IMR-90 (cell line): ENCODE measurements around the gene SATB2. TPM values are rescaled to one million over a fixed set of nuclear protein-coding genes. Genes with fewer than 3 reads are reported as not detected.

Source experiments
- ATAC-seq: fragments of 200-7000 bp; cut with Tn5 transposase; 2 replicates; pipeline ENCODE4 v1.9.1; 2020; ENCODE audit warnings: low read depth, mild to moderate bottlenecking, moderate library complexity
- BruUV-seq: library from RNA; stranded (reverse); fragments of 400-500 nt; replicated peaks from 2 replicates; lab custom pipeline; 2021; lab: Mats Ljungman, UMichigan
- CTCF ChIA-PET: fragments of 300-600 bp; formaldehyde crosslinking; extraction: SDS; loops from one replicate; lab custom pipeline; 2021; ENCODE audit warnings: antibody characterized with exemption; lab: Yijun Ruan, JAX
- POLR2A ChIA-PET: fragments of 300-600 bp; sonication (Branson Sonifier 250); formaldehyde crosslinking; loops from one replicate; lab custom pipeline; 2022; ENCODE audit warnings: antibody characterized with exemption; ENCODE audit not compliant: unreplicated experiment; lab: Charles Lee
- DNase-seq: peaks from one replicate; pipeline ENCODE4 v3.0.0; 2013
- H2AFZ ChIP-seq: replicated peaks from 2 replicates; pipeline ENCODE3; 2013; ENCODE audit warnings: low read length, mild to moderate bottlenecking; ENCODE audit not compliant: poor library complexity
- H2AK5ac ChIP-seq: 2 replicates; pipeline ENCODE4 v1.6.1; 2013; ENCODE audit warnings: low read depth, low read length, inconsistent platforms
- H2AK9ac ChIP-seq: replicated peaks from 2 replicates; pipeline ENCODE3; 2013; ENCODE audit warnings: mild to moderate bottlenecking, low read depth, low read length, moderate library complexity; ENCODE audit not compliant: poor library complexity
- H2BK120ac ChIP-seq: 2 replicates; pipeline ENCODE4 v1.6.1; 2013; ENCODE audit warnings: low read depth, low read length, inconsistent platforms
- H2BK15ac ChIP-seq: 3 replicates; pipeline ENCODE4 v1.6.1; 2013; ENCODE audit warnings: low read depth, low read length, inconsistent platforms
- H2BK20ac ChIP-seq: 2 replicates; pipeline ENCODE4 v1.6.1; 2013; ENCODE audit warnings: low read depth, mild to moderate bottlenecking, inconsistent platforms, low read length, moderate library complexity
- H2BK5ac ChIP-seq: 2 replicates; pipeline ENCODE4 v1.6.1; 2013; ENCODE audit warnings: mild to moderate bottlenecking, low read depth, low read length, inconsistent platforms; ENCODE audit not compliant: poor library complexity, severe bottlenecking
- H3K14ac ChIP-seq: replicated peaks from 2 replicates; pipeline ENCODE4 v1.6.1; 2013; ENCODE audit warnings: low read depth, low read length, inconsistent platforms
- H3K18ac ChIP-seq: 2 replicates; pipeline ENCODE4 v1.6.1; 2013; ENCODE audit warnings: low read depth, low read length, control low read depth
- H3K23ac ChIP-seq: 2 replicates; pipeline ENCODE4 v1.6.1; 2013; ENCODE audit warnings: low read depth, low read length, inconsistent platforms
- H3K27ac ChIP-seq: 2 replicates; pipeline ENCODE4 v1.5.1; 2013; ENCODE audit warnings: mild to moderate bottlenecking, control low read depth, low read length; ENCODE audit not compliant: insufficient read depth
- H3K27me3 ChIP-seq: 2 replicates; pipeline ENCODE4 v1.6.1; 2013; ENCODE audit warnings: low read length; ENCODE audit not compliant: control insufficient read depth, insufficient read depth
- H3K36me3 ChIP-seq: 2 replicates; pipeline ENCODE4 v1.6.1; 2013; ENCODE audit warnings: low read length, mixed read lengths; ENCODE audit not compliant: control insufficient read depth, insufficient read depth
- H3K4ac ChIP-seq: 2 replicates; pipeline ENCODE4 v1.6.1; 2013; ENCODE audit warnings: low read depth, low read length, inconsistent platforms
- H3K4me1 ChIP-seq: 2 replicates; pipeline ENCODE4 v1.6.1; 2013; ENCODE audit warnings: low read length, mixed read lengths; ENCODE audit not compliant: control insufficient read depth, insufficient read depth
- H3K4me2 ChIP-seq: 2 replicates; pipeline ENCODE4 v1.6.1; 2013; ENCODE audit warnings: low read depth, mild to moderate bottlenecking, control low read depth, low read length, moderate library complexity
- H3K4me3 ChIP-seq: 2 replicates; pipeline ENCODE4 v1.5.1; 2013; ENCODE audit warnings: low read depth, mild to moderate bottlenecking, control low read depth, low read length, moderate library complexity; ENCODE audit not compliant: insufficient read depth
- H3K56ac ChIP-seq: 2 replicates; pipeline ENCODE4 v1.6.1; 2013; ENCODE audit warnings: low read length, inconsistent platforms; ENCODE audit not compliant: insufficient read depth; ENCODE audit errors: extremely low read depth
- H3K79me1 ChIP-seq, 2 experiments: 2 replicates each; pipeline ENCODE4 v1.6.1; 2013; ENCODE audit warnings: low read length in 2 of 2, inconsistent platforms in 1 of 2, low read depth in 1 of 2
- H3K9ac ChIP-seq: 2 replicates; pipeline ENCODE4 v1.6.1; 2013; ENCODE audit warnings: low read depth, low read length, control low read depth
- H3K9me1 ChIP-seq: 2 replicates; pipeline ENCODE4 v1.6.1; 2013; ENCODE audit warnings: low read length, inconsistent platforms; ENCODE audit not compliant: insufficient read depth
- H3K9me3 ChIP-seq: 2 replicates; pipeline ENCODE4 v1.6.1; 2013; ENCODE audit warnings: low read length; ENCODE audit not compliant: control insufficient read depth, insufficient read depth
- H4K20me1 ChIP-seq: 2 replicates; pipeline ENCODE4 v1.6.1; 2013; ENCODE audit warnings: low read length, inconsistent platforms; ENCODE audit not compliant: insufficient read depth
- H4K5ac ChIP-seq: 2 replicates; pipeline ENCODE4 v1.6.1; 2013; ENCODE audit warnings: mild to moderate bottlenecking, low read depth, low read length, control low read depth
- H4K8ac ChIP-seq, 2 experiments: 2 replicates each; pipeline ENCODE4 v1.6.1; 2013; ENCODE audit warnings: low read depth in 2 of 2, low read length in 2 of 2, control low read depth in 1 of 2, inconsistent platforms in 1 of 2
- H4K91ac ChIP-seq: 2 replicates; pipeline ENCODE4 v1.6.1; 2013; ENCODE audit warnings: low read depth, low read length, inconsistent platforms; ENCODE audit not compliant: insufficient read depth
- BHLHE40 ChIP-seq: fragments of 150-350 bp; IDR thresholded peaks from 2 replicates; pipeline ENCODE4 v1.6.1; 2016; ENCODE audit warnings: mild to moderate bottlenecking, low read depth, low read length
- CEBPB ChIP-seq: IDR thresholded peaks from 2 replicates; pipeline ENCODE4 v1.6.1; 2012; ENCODE audit warnings: low read depth, low read length, improper control_type of control experiment
- CHD1 ChIP-seq: IDR thresholded peaks from 2 replicates; pipeline ENCODE4 v1.6.1; 2012; ENCODE audit warnings: low read depth, low read length, improper control_type of control experiment
- CTCF ChIP-seq: conservative IDR thresholded peaks from 2 replicates; pipeline ENCODE4 v1.5.1; 2012; ENCODE audit warnings: mild to moderate bottlenecking, low read depth, low read length, improper control_type of control experiment
- ELK1 ChIP-seq: fragments of 150-350 bp; IDR thresholded peaks from 2 replicates; pipeline ENCODE4 v1.6.1; 2016; ENCODE audit warnings: low read depth, mild to moderate bottlenecking, low read length, moderate library complexity, borderline replicate concordance
- FOS ChIP-seq: fragments of 150-350 bp; IDR thresholded peaks from 2 replicates; pipeline ENCODE4 v1.6.1; 2016; ENCODE audit warnings: low read depth, low read length
- MAFK ChIP-seq: IDR thresholded peaks from 2 replicates; pipeline ENCODE4 v1.6.1; 2012; ENCODE audit warnings: low read depth, low read length, improper control_type of control experiment
- MAZ ChIP-seq: IDR thresholded peaks from 2 replicates; pipeline ENCODE4 v1.6.1; 2012; ENCODE audit warnings: low read depth, mild to moderate bottlenecking, low read length, improper control_type of control experiment, moderate library complexity, borderline replicate concordance
- MXI1 ChIP-seq: IDR thresholded peaks from 2 replicates; pipeline ENCODE4 v1.6.1; 2012; ENCODE audit warnings: low read depth, mild to moderate bottlenecking, low read length, moderate library complexity, borderline replicate concordance
- NFE2L2 ChIP-seq: fragments of 150-350 bp; IDR thresholded peaks from 2 replicates; pipeline ENCODE4 v1.6.1; 2016; ENCODE audit warnings: low read depth, mild to moderate bottlenecking, low read length
- POLR2A ChIP-seq: IDR thresholded peaks from 2 replicates; pipeline ENCODE4 v1.6.1; 2012; ENCODE audit warnings: mild to moderate bottlenecking, low read depth, low read length
- RAD21 ChIP-seq: IDR thresholded peaks from 2 replicates; pipeline ENCODE4 v1.6.1; 2012; ENCODE audit warnings: low read length, improper control_type of control experiment
- RCOR1 ChIP-seq: IDR thresholded peaks from 2 replicates; pipeline ENCODE4 v1.6.1; 2012; ENCODE audit warnings: mild to moderate bottlenecking, low read length, improper control_type of control experiment; ENCODE audit not compliant: insufficient replicate concordance
- RFX5 ChIP-seq: IDR thresholded peaks from 2 replicates; pipeline ENCODE4 v1.8.0; 2012; ENCODE audit warnings: low read depth, mild to moderate bottlenecking, low read length, moderate library complexity
- SMC3 ChIP-seq: fragments of 150-350 bp; IDR thresholded peaks from 2 replicates; pipeline ENCODE4 v1.6.1; 2016; ENCODE audit warnings: low read depth, mild to moderate bottlenecking, antibody characterized with exemption, low read length, moderate library complexity
- USF2 ChIP-seq: fragments of 150-350 bp; IDR thresholded peaks from 2 replicates; pipeline ENCODE4 v1.6.1; 2017; ENCODE audit warnings: mild to moderate bottlenecking, antibody characterized with exemption, low read length, low read depth
- WGBS, 2 experiments: methylation state at CpG; one replicate each; pipeline versions ENCODE4 v1.1.5 to v1.1.7; 2013; ENCODE audit warnings: missing lambda C conversion rate in 2 of 2; ENCODE audit not compliant: insufficient read length in 1 of 2; ENCODE audit errors: extremely low coverage in 2 of 2; 5-methylcytosine and 5-hydroxymethylcytosine counted together
- dilution Hi-C: fragments of 300-500 bp; cut with HindIII; formaldehyde crosslinking; loops from one replicate; pipeline ENCODE4 v1.14.3; 2018; ENCODE audit warnings: low sequenced_read_pairs; ENCODE audit not compliant: unreplicated experiment
- in situ Hi-C: fragments of 300-500 bp; cut with MboI; formaldehyde crosslinking; loops from 3 replicates; pipeline ENCODE4 v1.14.3; 2019; ENCODE audit warnings: low sequenced_read_pairs, inconsistent platforms, mixed read lengths
- intact Hi-C: fragments of 100-400 bp; cut with micrococcal nuclease; formaldehyde crosslinking; loops from 2 replicates; pipeline ENCODE4 v1.10.0; 2022
- polyA plus RNA-seq, 3 experiments: library from polyadenylated mRNA; depleted of rRNA; stranded (reverse); fragments of >200 nt; gene quantifications; 2 replicates each; pipeline ENCODE4 v1.2.3, GENCODE V29; 2012; ENCODE audit warnings: low replicate concordance in 1 of 3
- total RNA-seq: library from RNA; depleted of rRNA; stranded (reverse); fragments of >200 nt; gene quantifications from 2 replicates; pipeline ENCODE4 v1.2.3, GENCODE V29; 2012

Gene SATB2
- total and polyA plus RNA-seq, 2 of the 4 experiments (the other 2 are of a cell fraction): 6.2 to 8.4 TPM

- no peak overlapping the region for H3K4me3 ChIP-seq
- dilution Hi-C loops (no loop called here), intact Hi-C loops (no loop called here), in situ Hi-C loops (no loop called here)
- no peaks in the 10 kb centered on the region for H3K9me3 ChIP-seq
- no peak for ATAC-seq
- H3K14ac ChIP-seq: no peak overlapping the region
- WGBS, 2 experiments: 57% methylated on average over 1 of the region's 4 CpGs; no CpG with 5 or more reads in 1 of the 2 experiments
- no peak overlapping the region for H2BK20ac ChIP-seq
- H3K18ac ChIP-seq: no peak overlapping the region
- BruUV-seq: no TSS peak
- no peak overlapping the region for H2BK120ac ChIP-seq
- POLR2A ChIA-PET: no interaction called here
- no peak overlapping the region for H2AFZ ChIP-seq
- no peak overlapping the region for H3K23ac ChIP-seq
- no peak overlapping the region for H3K27ac ChIP-seq
- no peak overlapping the region for H2AK5ac ChIP-seq
- no peak overlapping the region for H4K8ac ChIP-seq
- H3K4ac ChIP-seq: no peak overlapping the region
- H3K27me3 ChIP-seq: no peaks in the 10 kb centered on the region
- H3K79me1 ChIP-seq: peaks cover 0 to 3% of the 10 kb centered on the region in 2 experiments; a peak in 2 of 4 replicates
- no peaks in the 10 kb centered on the region for H4K20me1 ChIP-seq
- TF ChIP-seq CEBPB: no peak
- TF ChIP-seq SMC3: no peak
- no peak for TF ChIP-seq RAD21
- no peak for TF ChIP-seq POLR2A
- no peak for TF ChIP-seq ELK1
- TF ChIP-seq MXI1: no peak
- no peak for TF ChIP-seq MAFK
- TF ChIP-seq RFX5: no peak
- TF ChIP-seq USF2: no peak
- no peak for TF ChIP-seq CTCF
- no peak for TF ChIP-seq FOS
- TF ChIP-seq RCOR1: no peak
- TF ChIP-seq NFE2L2: no peak
- TF ChIP-seq BHLHE40: no peak
- no peak for TF ChIP-seq CHD1
- TF ChIP-seq MAZ: no peak
- H3K4me2 ChIP-seq: no peak overlapping the region
- H2AK9ac ChIP-seq: no peak overlapping the region
- H3K4me1 ChIP-seq: no peaks in the 10 kb centered on the region
- H3K36me3 ChIP-seq: 0 out of 2 replicates have a peak, but pooled peaks cover 2% of the 10 kb centered on the region
- H2BK5ac ChIP-seq: no peak overlapping the region
- DNase-seq: no peak
- no peak overlapping the region for H4K91ac ChIP-seq
- no peak overlapping the region for H4K5ac ChIP-seq
- CTCF ChIA-PET: interaction anchor here (0.6 to 1.0 kb wide), 2 partner anchors 9 to 1109 kb away, joined by 3 read pairs; no protein-coding TSS in a partner anchor
- H3K9ac ChIP-seq: no peak overlapping the region
- H3K56ac ChIP-seq: no peak overlapping the region
- no peak overlapping the region for H2BK15ac ChIP-seq
- no peaks in the 10 kb centered on the region for H3K9me1 ChIP-seq
Measured at GRCh38 chr2:199424160-199424559, 33.6 kb downstream of the SATB2 start.
